Spleen (tissue), 7 donors: Measurements from ENCODE around the gene LRRC8A.

Experiments used
- CTCF ChIP-seq, 11 experiments: fragments of 200-600 bp in 7 of 11; fragments of 450-650 bp in 4 of 11; sonication (generic) in 4 of 11; IDR thresholded peaks in 8 of 11; conservative IDR thresholded peaks in 3 of 11; 1 replicate in 7 of 11; 2 replicates in 4 of 11; pipeline versions ENCODE4 v1.4.0 to v1.8.0; 2016 to 2021; ENCODE audit warnings: antibody characterized with exemption in 11 of 11, inconsistent platforms in 4 of 11, mild to moderate bottlenecking in 1 of 11
- POLR2A ChIP-seq, 3 donors: fragments of 450-650 bp; IDR thresholded peaks; one replicate each; pipeline ENCODE4 v1.5.1; 2017; ENCODE audit warnings: antibody characterized with exemption in 3 of 3, mild to moderate bottlenecking in 1 of 3
- POLR2AphosphoS5 ChIP-seq, 3 donors: sonication (generic); formaldehyde crosslinking; IDR thresholded peaks; one replicate each; pipeline ENCODE4 v1.5.1; 2017; ENCODE audit warnings: antibody characterized with exemption in 3 of 3
- donor health status: DM: no; HTN: no; CAD: no; lungs with moderate emphysema.
- donor health status: DM: no; HTN: no; CAD: no.
- donor health status: DM: no; HTN: no; CAD: no.

DNA sequence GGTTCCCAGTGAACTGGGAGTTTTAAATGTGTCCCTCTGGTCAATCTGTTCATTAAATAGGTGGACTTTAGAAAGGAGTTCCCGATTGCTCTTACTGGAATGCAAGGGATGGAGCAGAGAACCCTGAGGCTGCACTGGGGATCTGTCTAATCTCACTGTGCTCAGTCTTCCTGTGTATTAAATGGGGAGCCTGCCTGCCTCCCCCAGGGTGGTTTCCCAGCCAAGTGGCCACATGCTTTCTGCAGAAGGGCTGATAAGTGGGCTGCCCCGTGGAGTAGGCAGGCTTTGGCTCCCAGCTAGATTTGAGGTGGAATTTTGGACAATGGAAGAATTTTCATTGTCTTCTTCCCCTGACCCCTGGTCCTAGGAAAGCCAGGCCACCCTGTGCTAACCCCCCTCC lies 24.8 kb downstream of the LRRC8A start:
- TF ChIP-seq CTCF (IDR thresholded peaks at IDR 0.05 in 8 of 11, conservative IDR thresholded peaks at IDR 0.05 in 3 of 11) (no peak), POLR2A (IDR thresholded peaks at IDR 0.05) (no peak), POLR2AphosphoS5 (IDR thresholded peaks at IDR 0.05) (no peak)
